CD14-positive monocyte (primary cell): ENCODE results near the gene C1QTNF7. TPM values are rescaled to one million over a fixed set of nuclear protein-coding genes. Genes with fewer than 3 reads are reported as not detected.

ENCODE experiments used
- DNase-seq, 3 donors: peaks; one replicate each; pipeline ENCODE4 v3.0.0-alpha.2; 2011 to 2022
- H2AFZ ChIP-seq: 2 replicates; pipeline ENCODE4 v1.6.0; 2012; ENCODE audit warnings: mild to moderate bottlenecking, low read depth, low read length, inconsistent platforms; ENCODE audit not compliant: insufficient read depth, poor library complexity, severe bottlenecking
- H3K27ac ChIP-seq, 2 donors: 1 replicate in 1 of 2; 2 replicates in 1 of 2; pipeline ENCODE4 v1.5.1; 2012 to 2013; ENCODE audit warnings: low read length in 2 of 2, control low read depth in 1 of 2, inconsistent platforms in 1 of 2, low read depth in 1 of 2, mild to moderate bottlenecking in 1 of 2
- H3K27me3 ChIP-seq, 2 donors: one replicate each; pipeline versions ENCODE4 v1.6.0 to v1.6.1; 2011 to 2013; ENCODE audit warnings: low read length in 2 of 2; ENCODE audit not compliant: control insufficient read depth in 2 of 2, insufficient read depth in 2 of 2
- H3K36me3 ChIP-seq, 2 donors: replicated peaks in 1 of 2; 1 replicate in 1 of 2; 2 replicates in 1 of 2; pipeline versions ENCODE4 v1.5.1 to v1.6.1; 2012 to 2013; ENCODE audit warnings: low read length in 2 of 2, control low read depth in 1 of 2, inconsistent platforms in 1 of 2, mild to moderate bottlenecking in 1 of 2; ENCODE audit not compliant: insufficient read depth in 2 of 2, control insufficient read depth in 1 of 2
- H3K4me1 ChIP-seq, 2 donors: 1 replicate in 1 of 2; 2 replicates in 1 of 2; pipeline versions ENCODE4 v1.5.1 to v1.6.1; 2012 to 2013; ENCODE audit warnings: low read length in 2 of 2, control low read depth in 1 of 2, inconsistent platforms in 1 of 2, mild to moderate bottlenecking in 1 of 2, moderate library complexity in 1 of 2; ENCODE audit not compliant: insufficient read depth in 2 of 2, control insufficient read depth in 1 of 2
- H3K4me2 ChIP-seq: replicated peaks from 2 replicates; pipeline ENCODE3; 2012; ENCODE audit warnings: low read length, moderate library complexity, mild to moderate bottlenecking; ENCODE audit not compliant: poor library complexity, severe bottlenecking; ENCODE audit errors: extremely low read depth
- H3K4me3 ChIP-seq, 3 experiments: fragments of 200-600 bp in 1 of 3; sonication (generic) in 1 of 3; replicated peaks in 1 of 3; 1 replicate in 2 of 3; 2 replicates in 1 of 3; pipeline ENCODE4 v1.5.1; 2011 to 2013; ENCODE audit warnings: low read length in 3 of 3, mild to moderate bottlenecking in 3 of 3, control low read depth in 2 of 3, low read depth in 2 of 3, inconsistent platforms in 1 of 3, moderate library complexity in 1 of 3
- H3K79me2 ChIP-seq: 2 replicates; pipeline ENCODE4 v1.6.0; 2012; ENCODE audit warnings: mild to moderate bottlenecking, control low read depth, inconsistent platforms, low read length, moderate library complexity; ENCODE audit not compliant: insufficient read depth
- H3K9ac ChIP-seq: 2 replicates; pipeline ENCODE4 v1.6.0; 2017; ENCODE audit warnings: low read length, mild to moderate bottlenecking; ENCODE audit not compliant: insufficient read depth, poor library complexity, severe bottlenecking
- H3K9me3 ChIP-seq, 2 donors: replicated peaks in 1 of 2; 1 replicate in 1 of 2; 2 replicates in 1 of 2; pipeline versions ENCODE4 v1.5.1 to v1.6.1; 2012 to 2013; ENCODE audit warnings: low read length in 2 of 2, control low read depth in 1 of 2; ENCODE audit not compliant: control insufficient read depth in 1 of 2, insufficient read depth in 1 of 2
- H4K20me1 ChIP-seq: 2 replicates; pipeline ENCODE4 v1.6.0; 2012; ENCODE audit warnings: mild to moderate bottlenecking, low read length, control low read depth, moderate library complexity; ENCODE audit not compliant: insufficient read depth
- H3K27ac Mint-ChIP-seq, 7 donors: one replicate each; pipeline ENCODE4 v1.8.0; 2020; ENCODE audit warnings: mild to moderate bottlenecking in 7 of 7, mixed read lengths in 7 of 7, moderate library complexity in 6 of 7, inconsistent platforms in 2 of 7
- H3K27me3 Mint-ChIP-seq, 3 donors: one replicate each; pipeline ENCODE4 v1.8.0; 2021 to 2022; ENCODE audit warnings: low read depth in 3 of 3, mild to moderate bottlenecking in 3 of 3, mixed read lengths in 3 of 3, moderate library complexity in 3 of 3, inconsistent platforms in 1 of 3
- H3K36me3 Mint-ChIP-seq, 2 donors: one replicate each; pipeline ENCODE4 v1.8.0; 2020; ENCODE audit warnings: mixed read lengths in 2 of 2, inconsistent platforms in 1 of 2, mild to moderate bottlenecking in 1 of 2
- H3K4me1 Mint-ChIP-seq: one replicate; pipeline ENCODE4 v1.8.0; 2020; ENCODE audit warnings: mild to moderate bottlenecking, mixed read lengths
- H3K4me3 Mint-ChIP-seq, 2 donors: one replicate each; pipeline ENCODE4 v1.8.0; 2020; ENCODE audit warnings: mild to moderate bottlenecking in 2 of 2, mixed read lengths in 2 of 2, moderate library complexity in 1 of 2
- H3K9me3 Mint-ChIP-seq, 7 donors: one replicate each; pipeline ENCODE4 v1.8.0; 2020 to 2022; ENCODE audit warnings: mixed read lengths in 7 of 7, mild to moderate bottlenecking in 6 of 7, moderate library complexity in 6 of 7, inconsistent platforms in 2 of 7
- CTCF ChIP-seq: fragments of 200-600 bp; IDR thresholded peaks from one replicate; pipeline ENCODE4 v1.8.0; 2022; ENCODE audit warnings: antibody characterized with exemption, mild to moderate bottlenecking
- WGBS: methylation state at CpG from one replicate; pipeline ENCODE4 v1.1.5; 2013; ENCODE audit warnings: missing lambda C conversion rate; ENCODE audit not compliant: insufficient coverage; 5-methylcytosine and 5-hydroxymethylcytosine counted together
- intact Hi-C, 2 donors: fragments of 100-400 bp; cut with micrococcal nuclease; formaldehyde crosslinking; loops; one replicate each; pipeline versions ENCODE4 v1.15.0 to v1.15.1; 2023
- polyA plus RNA-seq, 3 donors: library from polyadenylated mRNA; depleted of rRNA in 1 of 3; unstranded in 2 of 3; stranded (reverse) in 1 of 3; fragments of 300-500 nt in 2 of 3; fragments of >200 nt in 1 of 3; fragmentation: Illumina TruSeq in 2 of 3; gene quantifications; 1 replicate in 2 of 3; 2 replicates in 1 of 3; pipeline ENCODE4 v1.2.3, GENCODE V29; 2012 to 2021

The C1QTNF7 gene
- polyA plus RNA-seq, 3 donors, result not detected

GRCh38 chr4:15455290-15455689, 27.5 kb downstream of the C1QTNF7 start:
- no peak overlapping the region for H3K9ac ChIP-seq
- no peaks in the 10 kb centered on the region for H3K79me2 ChIP-seq
- no peak for TF ChIP-seq CTCF
- peaks cover 59% of the 10 kb centered on the region in 2 donors for H3K4me1 ChIP-seq
- H4K20me1 ChIP-seq, result no peaks in the 10 kb centered on the region
- WGBS, result 100% methylated on average over 1 of the region's 3 CpGs
- Mint-ChIP-seq H3K27ac (peak overlapping the region; percentile 42 to 87 (median 51)), H3K36me3 (no peaks in the 10 kb centered on the region), H3K4me3 (no peak overlapping the region), H3K4me1 (peaks cover 62% of the 10 kb centered on the region), H3K9me3 (peaks cover 0 to 2% (median 0%) of the 10 kb centered on the region in 7 donors), H3K27me3 (no peaks in the 10 kb centered on the region)
- H3K4me2 ChIP-seq, result no peak overlapping the region
- H3K4me3 ChIP-seq, result no peak overlapping the region
- no peaks in the 10 kb centered on the region for H3K27me3 ChIP-seq
- H3K27ac ChIP-seq, result peak overlapping the region in 1 of 2 donors; percentile 64
- intact Hi-C loops, result loop anchor here in 1 of 2 donors (5.0 kb wide), 1 partner anchor 223 kb away; no protein-coding TSS in a partner anchor
- no peaks in the 10 kb centered on the region for H3K36me3 ChIP-seq
- no peaks in the 10 kb centered on the region for H3K9me3 ChIP-seq
- DNase-seq, result peak; percentile 25 to 49 (median 44)
- peak overlapping the region; percentile 59 for H2AFZ ChIP-seq

GRCh38 chr4:15457406-15458201, 29.8 kb downstream of the C1QTNF7 start:
- no peak overlapping the region for H3K9ac ChIP-seq
- peak overlapping the region; percentile 54 for H3K4me2 ChIP-seq
- peaks cover 36% of the 10 kb centered on the region in 2 donors for H3K4me1 ChIP-seq
- WGBS, result no CpG with 5 or more reads among the region's 7 CpGs
- H3K4me3 ChIP-seq, result peak overlapping the region in 1 of 3 experiments; percentile 50
- peak overlapping the region in 1 of 2 donors; percentile 56 for H3K27ac ChIP-seq
- Mint-ChIP-seq H3K4me3 (peak overlapping the region in 1 of 2 donors; percentile 59), H3K27ac (peak overlapping the region in 5 of 7 donors; percentile 12 to 71 (median 56)), H3K4me1 (peaks cover 39% of the 10 kb centered on the region), H3K9me3 (no peaks in the 10 kb centered on the region), H3K36me3 (no peaks in the 10 kb centered on the region), H3K27me3 (no peaks in the 10 kb centered on the region)
- DNase-seq, result peak; percentile 31 to 63 (median 57)
- TF ChIP-seq CTCF, result peak; percentile 84
- no peaks in the 10 kb centered on the region for H3K79me2 ChIP-seq
- no peaks in the 10 kb centered on the region for H3K27me3 ChIP-seq
- H3K9me3 ChIP-seq, result no peaks in the 10 kb centered on the region
- intact Hi-C loops, result loop anchor here (1.0 to 5.0 kb wide), 2 partner anchors 219 to 225 kb away; no protein-coding TSS in a partner anchor
- H3K36me3 ChIP-seq, result no peaks in the 10 kb centered on the region
- H2AFZ ChIP-seq, result peak overlapping the region; percentile 60
- no peaks in the 10 kb centered on the region for H4K20me1 ChIP-seq
